ENCODE measurements around the gene PHAF1.

Gene PHAF1

DNA sequence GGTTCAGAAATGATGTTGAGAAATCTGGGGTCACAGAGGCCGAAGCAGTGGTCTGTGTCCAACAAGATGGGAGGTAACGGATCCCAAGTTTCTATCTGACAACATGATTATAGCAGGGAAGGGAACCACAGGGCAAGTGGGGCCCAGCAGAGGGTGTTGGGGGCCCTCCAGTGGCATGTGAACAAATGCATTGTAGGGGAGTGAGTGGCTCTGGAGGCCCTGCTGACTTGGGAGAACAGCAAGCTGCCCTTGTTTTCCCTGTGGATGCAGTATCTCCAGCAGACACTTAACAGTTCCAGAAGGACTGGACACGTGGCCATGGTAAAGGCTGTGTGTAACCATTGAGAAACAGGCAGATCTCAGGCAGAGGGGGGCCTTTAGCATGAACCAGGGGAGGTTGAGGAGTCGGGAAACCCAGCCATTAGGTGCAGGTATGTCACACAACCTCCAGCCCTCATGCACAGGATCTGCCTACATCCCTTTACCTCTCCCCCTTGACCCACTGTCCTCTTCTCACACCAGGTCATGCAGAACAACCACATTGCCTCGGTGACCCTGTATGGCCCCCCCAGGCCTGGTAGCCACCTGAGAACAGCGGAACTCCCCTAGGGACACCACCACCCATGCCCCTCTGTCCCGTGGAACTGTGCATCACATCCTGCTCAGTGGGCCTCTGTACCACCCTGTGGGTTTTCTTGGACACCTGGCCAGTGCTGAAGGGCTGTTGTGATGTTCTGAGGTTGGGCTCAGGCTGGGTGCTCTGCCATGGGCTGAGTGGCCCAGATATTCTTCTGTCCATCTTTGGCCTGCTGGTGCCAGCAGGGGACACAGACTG lies 37.0 kb downstream of the PHAF1 start:
- in situ Hi-C loops (cut with MboI; ENCODE audit: low sequenced_read_pairs), result no loop called here

DNA sequence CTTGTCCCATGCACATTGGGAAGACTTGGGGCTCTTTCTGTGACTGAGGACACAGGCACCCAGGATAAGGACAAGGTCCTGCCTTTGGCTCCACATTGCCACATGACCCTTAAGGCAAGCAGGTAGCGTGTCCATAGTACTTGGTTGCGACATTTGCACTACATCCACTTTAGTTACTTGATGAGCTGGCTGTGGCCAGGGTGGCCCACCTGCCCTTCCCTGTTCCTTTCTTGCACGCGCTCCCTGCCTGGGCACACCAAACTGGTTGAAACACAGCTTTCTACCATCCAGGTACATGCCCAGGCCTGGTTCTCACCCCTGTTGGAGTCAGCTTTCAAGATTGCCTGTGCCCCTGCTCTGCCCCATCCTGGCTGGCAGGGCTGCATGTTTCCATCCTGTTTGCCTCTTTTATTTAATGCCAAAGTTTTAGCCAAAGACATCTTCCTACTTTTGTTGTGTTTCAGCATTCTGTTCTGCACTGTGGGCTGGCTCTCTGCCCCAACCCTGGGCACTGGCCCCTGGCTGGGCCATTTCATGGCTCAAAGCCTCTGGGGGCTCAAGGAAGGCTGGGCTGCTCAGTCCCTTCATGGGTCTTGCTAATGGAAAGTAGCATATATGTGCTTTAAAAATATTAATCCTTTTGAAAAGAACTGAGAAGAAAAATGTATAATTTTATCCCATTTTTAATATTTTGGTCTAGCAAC lies 37.8 kb downstream of the PHAF1 start:
- in situ Hi-C loops (cut with MboI; ENCODE audit: low sequenced_read_pairs), result no loop called here

GRCh38 chr16:67148221-67148620 lies 38.5 kb downstream of the PHAF1 start:
- in situ Hi-C loops (cut with MboI; ENCODE audit: low sequenced_read_pairs), result no loop called here

DNA sequence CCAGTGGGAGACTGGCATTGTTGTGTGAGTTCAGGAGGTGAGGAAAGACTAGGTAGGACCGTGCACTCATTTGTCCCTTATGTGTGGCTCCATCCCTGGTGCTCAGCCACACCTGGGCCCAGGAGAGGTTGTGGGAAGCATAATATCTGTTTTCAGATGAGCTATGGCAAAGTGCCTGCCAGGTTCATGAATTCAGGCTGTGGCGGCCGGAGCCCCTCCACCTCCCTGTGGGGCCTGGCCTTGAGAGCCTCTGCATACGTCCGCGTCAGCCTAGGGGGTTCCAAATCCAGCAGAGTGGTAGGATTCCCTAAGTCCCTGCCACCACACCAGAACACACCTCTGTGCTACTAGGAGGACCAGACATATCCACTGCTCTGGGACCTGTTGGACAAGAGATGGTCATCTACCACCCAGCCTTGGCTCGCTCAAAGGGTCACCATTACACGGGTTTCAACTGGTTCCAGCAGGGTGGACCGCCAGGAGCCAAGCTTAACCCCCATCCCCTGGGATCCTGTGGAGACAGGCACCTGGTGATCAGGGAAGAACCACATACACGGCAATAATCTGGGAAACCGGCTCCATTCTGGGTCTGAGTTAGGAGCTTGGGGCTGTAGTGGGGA lies 39.0 kb downstream of the PHAF1 start:
- in situ Hi-C loops (cut with MboI; ENCODE audit: low sequenced_read_pairs), result no loop called here

DNA sequence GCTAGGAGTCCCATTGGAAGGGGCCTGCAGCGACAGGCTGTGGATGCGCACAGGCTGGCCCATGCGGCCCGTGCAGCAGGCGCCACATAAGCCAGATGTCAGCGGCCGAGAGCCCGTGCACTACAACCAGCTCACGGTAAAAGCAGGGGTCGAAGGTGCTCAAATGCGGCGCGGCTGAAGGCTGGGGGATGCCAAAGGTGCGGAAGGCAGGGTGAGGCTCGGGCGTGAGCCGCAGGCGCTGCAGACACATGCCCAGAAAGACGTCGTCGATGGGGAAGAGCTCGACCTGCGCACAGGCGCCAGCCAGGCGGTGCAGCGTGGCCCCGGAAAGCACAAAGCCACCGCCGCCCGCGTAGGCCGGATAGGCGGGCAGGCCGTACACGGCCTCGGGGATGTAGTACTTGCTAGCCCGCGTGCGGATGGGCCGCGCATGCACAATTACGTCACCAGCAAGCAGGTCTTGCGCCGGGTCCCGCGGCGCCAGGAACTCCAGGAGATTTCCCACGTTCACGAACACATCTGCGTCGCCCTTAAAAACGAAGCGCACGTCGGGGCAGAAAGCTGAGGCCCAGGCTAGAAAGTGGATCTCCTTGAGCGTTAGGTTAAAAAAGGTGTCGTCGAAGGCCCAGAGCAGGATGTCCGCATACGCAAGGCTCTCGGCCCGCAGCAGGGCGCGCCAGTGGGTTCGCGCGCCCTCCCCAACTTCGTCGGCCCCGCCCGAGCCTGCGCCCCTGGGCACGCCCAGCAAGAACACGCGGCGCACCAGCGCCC lies 39.7 kb downstream of the PHAF1 start:
- in situ Hi-C loops (cut with MboI; ENCODE audit: low sequenced_read_pairs), result loop anchor here (10.0 kb wide), 1 partner anchor 165 kb away; the partner anchor contains the start of gene CES4A

GRCh38 chr16:67150047-67150832 lies 40.5 kb downstream of the PHAF1 start:
- in situ Hi-C loops (cut with MboI; ENCODE audit: low sequenced_read_pairs), result loop anchor here (10.0 kb wide), 1 partner anchor 165 kb away; the partner anchor contains the start of gene CES4A

DNA sequence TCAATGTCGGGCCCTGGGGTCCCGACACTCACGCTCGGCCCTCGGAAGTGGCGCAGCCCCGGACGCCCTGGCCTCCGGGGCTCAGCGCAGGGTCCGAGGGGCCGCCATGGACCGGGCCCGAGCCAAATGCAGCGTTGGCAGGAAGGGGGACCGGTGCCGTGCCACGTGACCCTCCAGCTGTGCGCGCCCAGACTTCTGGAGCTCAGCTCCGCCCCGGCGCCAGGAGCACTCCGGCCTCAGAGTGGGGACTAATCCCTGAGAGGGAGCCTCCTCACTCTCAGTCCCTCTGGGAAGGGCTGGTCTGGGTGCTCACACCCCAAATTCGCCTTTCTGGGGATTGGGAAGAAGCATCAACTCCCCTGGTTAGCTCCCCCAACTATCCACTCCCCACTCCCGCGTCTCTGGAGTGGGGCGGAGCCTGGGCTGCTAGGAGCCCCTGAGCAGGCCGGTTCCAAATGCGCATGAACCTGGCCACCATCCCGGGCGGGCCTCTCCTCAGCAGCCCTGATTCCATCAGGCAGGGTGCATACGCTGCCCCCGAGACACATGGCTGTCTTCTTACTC lies 41.2 kb downstream of the PHAF1 start, which contains the start of gene B3GNT9:
Gene B3GNT9 (minus strand): TSS at position 166 of the 564 bp plus-strand sequence. CDS start 513 bp downstream, outside the sequence.
- in situ Hi-C loops (cut with MboI; ENCODE audit: low sequenced_read_pairs), result loop anchor here (10.0 kb wide), 1 partner anchor 166 kb away; the partner anchor contains the start of gene CES4A

DNA sequence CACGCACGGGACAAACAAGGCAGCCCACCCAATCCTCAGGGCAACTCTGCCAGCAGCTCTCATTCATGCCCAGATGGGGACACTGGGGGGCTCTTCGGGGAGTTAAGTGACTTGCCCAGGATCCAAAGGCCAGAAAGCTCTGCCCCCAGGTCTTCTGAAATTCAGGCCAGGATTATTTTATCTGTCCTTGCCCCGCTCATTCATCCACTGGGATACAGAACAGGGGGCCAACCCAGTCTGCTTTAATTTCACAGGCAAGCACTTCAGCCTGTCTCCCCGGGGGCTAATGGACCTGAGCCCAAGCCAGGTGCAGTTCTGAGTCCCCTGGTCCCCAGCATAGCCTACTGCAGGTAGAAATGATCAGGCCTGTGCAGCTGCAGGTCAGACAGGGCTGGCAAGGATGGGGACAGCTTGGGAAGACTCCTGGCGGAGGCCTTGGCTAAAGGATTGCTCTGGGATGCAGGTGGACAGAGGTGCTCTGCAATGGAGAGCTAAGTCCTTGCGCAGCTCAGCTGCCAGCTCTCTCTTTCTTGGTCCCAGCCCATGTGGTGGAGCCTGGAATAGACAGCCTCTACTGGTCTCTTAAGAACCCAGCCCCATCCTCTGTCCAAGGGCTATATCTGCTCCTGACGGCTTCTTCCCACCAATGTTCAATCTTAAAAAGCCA lies 41.8 kb downstream of the PHAF1 start:
- in situ Hi-C loops (cut with MboI; ENCODE audit: low sequenced_read_pairs), result loop anchor here (10.0 kb wide), 1 partner anchor 167 kb away; the partner anchor contains the start of gene CES4A

DNA sequence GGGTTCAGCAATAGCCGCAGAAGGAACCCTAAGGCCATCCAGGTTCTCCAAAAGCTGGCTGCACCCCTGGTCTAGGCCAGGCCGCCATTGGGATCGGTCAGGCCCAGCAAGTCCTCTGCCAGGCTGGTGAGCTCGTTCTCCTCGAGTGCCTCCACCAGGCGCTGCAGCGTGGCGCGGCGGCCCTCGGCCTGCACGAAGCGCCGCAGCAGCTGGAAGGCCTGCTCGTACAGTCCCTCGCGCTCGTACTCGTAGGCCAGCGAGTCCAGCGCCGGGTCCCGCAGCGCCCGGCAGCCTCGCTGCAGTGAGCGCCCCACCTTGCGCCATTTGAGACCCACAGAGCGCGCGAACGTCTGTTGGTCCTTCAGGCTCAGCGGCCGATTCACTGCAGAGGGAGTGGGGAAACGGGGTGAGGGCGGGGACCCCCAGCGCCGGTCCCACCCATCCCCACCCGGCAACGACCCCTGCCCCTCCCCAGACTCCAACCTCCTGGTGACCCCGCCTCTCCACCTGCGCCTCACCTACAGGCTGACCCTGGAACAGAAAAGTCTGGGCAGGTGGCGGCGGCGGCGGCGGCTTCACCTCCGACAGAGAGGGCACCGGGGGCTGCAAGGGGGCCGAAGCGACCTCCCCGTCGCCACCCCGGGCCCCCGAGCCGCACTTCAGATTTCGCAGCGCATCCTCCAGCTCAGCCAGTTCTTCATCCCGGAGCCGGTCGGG lies 45.0 kb downstream of the PHAF1 start:
- in situ Hi-C loops (cut with MboI; ENCODE audit: low sequenced_read_pairs), result loop anchor here (10.0 kb wide), 1 partner anchor 170 kb away; the partner anchor contains the start of gene CES4A

GRCh38 chr16:67155295-67156142 lies 45.8 kb downstream of the PHAF1 start:
- in situ Hi-C loops (cut with MboI; ENCODE audit: low sequenced_read_pairs), result loop anchor here (10.0 kb wide), 1 partner anchor 171 kb away; the partner anchor contains the start of gene CES4A

DNA sequence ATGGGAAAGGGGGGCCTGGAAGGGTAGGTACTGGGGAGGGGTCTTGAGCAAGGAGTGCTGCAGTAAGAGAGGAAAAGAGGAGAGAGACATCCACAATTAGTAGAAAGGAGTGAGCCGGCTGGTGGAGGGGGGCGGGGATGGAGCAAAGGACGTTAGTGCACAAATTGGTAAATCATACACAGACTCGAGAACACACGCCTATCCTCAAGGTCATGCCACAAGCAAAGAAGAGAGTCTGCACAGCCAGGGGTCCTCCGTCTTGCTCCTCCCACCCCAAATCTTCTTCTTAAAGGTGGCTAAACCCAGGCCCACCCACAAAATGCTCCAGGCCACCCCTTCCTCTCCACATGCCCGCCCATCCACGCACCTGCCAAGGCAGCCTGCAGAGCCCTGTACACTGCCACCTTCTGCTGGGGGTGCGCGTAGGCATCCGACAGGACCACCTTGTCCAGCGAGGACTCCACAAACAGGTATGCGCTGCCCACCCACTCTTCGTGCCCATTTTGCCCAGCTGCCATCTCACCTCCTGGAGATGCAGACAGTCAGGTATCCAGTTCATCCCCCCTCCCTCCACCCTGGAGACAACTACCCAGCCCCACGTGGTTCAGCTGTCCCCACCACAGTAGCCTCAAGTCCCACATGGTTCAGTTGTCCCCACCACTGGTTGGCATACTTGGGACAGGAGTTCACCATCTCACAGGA lies 46.6 kb downstream of the PHAF1 start:
- in situ Hi-C loops (cut with MboI; ENCODE audit: low sequenced_read_pairs), result loop anchor here (10.0 kb wide), 1 partner anchor 171 kb away; the partner anchor contains the start of gene CES4A

- in situ Hi-C loops (cut with MboI; ENCODE audit: low sequenced_read_pairs), result loop anchor here (10.0 kb wide), 1 partner anchor 172 kb away; the partner anchor contains the start of gene CES4A
These were observed 47.5 kb downstream of the PHAF1 start for GRCh38 chr16:67157106-67157748.

DNA sequence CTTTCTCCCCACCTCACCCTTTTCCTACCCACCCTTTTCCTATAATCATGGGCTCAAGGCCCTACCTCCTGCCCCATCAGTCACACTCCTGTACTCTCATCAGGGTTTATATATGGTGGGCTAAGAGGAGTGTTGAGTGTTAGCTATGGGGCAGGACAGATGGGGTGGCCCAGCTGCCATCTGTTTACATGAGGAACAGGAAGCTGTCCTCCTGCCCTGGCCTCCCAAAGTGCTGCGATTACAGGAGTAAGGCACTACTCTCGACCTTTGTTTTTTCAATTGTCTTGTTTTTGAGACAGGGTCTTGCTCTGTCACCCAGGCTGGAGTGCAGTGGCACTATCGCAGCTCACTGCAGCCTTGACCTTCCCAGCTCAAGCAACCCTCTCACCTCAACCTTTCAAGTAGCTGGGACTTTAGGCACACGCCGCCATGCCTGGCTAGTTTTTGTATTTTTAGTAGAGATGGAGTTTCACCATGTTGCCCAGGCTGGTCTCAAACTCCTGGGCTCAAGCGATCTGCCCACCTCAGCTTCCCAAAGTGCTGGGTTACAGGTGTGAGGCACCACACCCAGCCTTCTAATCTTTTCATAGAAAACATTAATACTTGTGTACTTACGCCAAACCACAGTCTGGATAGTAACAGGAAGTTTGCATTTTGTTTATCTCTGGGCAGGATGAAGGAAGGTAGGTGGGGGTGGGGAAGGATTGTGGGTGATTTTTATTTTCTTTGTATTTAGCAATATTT lies 48.3 kb downstream of the PHAF1 start:
- in situ Hi-C loops (cut with MboI; ENCODE audit: low sequenced_read_pairs), result loop anchor here (10.0 kb wide), 1 partner anchor 173 kb away; the partner anchor contains the start of gene CES4A

- in situ Hi-C loops (cut with MboI; ENCODE audit: low sequenced_read_pairs), result loop anchor here (10.0 kb wide), 1 partner anchor 174 kb away; the partner anchor contains the start of gene CES4A
These were observed 49.2 kb downstream of the PHAF1 start for GRCh38 chr16:67158637-67159600.
